HCT116 (cell line): ENCODE results near the gene FANCD2OS.

Experiments used
- CEBPB ChIP-seq: IDR thresholded peaks from 2 replicates; pipeline ENCODE4 v1.6.1; 2012; ENCODE audit warnings: low read depth
- CTCF ChIP-seq, 3 experiments: fragments of 200-600 bp in 1 of 3; sonication (generic) in 1 of 3; IDR thresholded peaks in 2 of 3; conservative IDR thresholded peaks in 1 of 3; 2 replicates each; pipeline ENCODE4 v1.5.1; 2012 to 2017; ENCODE audit warnings: low read depth in 2 of 3, low read length in 2 of 3, antibody characterized with exemption in 1 of 3, borderline replicate concordance in 1 of 3, control low read depth in 1 of 3, mild to moderate bottlenecking in 1 of 3, mixed read lengths in 1 of 3, mixed run types in 1 of 3, moderate library complexity in 1 of 3; ENCODE audit not compliant: insufficient read depth in 1 of 3
- EZH2phosphoT487 ChIP-seq: fragments of 200-600 bp; IDR thresholded peaks from 2 replicates; pipeline ENCODE4 v1.6.1; 2018; ENCODE audit warnings: antibody characterized with exemption, borderline replicate concordance
- MAX ChIP-seq: IDR thresholded peaks from 2 replicates; pipeline ENCODE4 v1.6.1; 2012
- POLR2A ChIP-seq: IDR thresholded peaks from 2 replicates; pipeline ENCODE4 v1.7.0; 2011; ENCODE audit warnings: borderline replicate concordance; ENCODE audit not compliant: insufficient read depth, insufficient read length; ENCODE audit errors: extremely low read depth
- POLR2AphosphoS5 ChIP-seq: IDR thresholded peaks from 2 replicates; pipeline ENCODE4 v1.6.1; 2011; ENCODE audit warnings: mild to moderate bottlenecking, low read depth, low read length, moderate library complexity
- SIN3A ChIP-seq: IDR thresholded peaks from 2 replicates; pipeline ENCODE4 v1.6.1; 2012; ENCODE audit warnings: low read depth
- YY1 ChIP-seq: IDR thresholded peaks from 2 replicates; pipeline ENCODE4 v1.6.1; 2011; ENCODE audit warnings: low read length, low read depth, moderate library complexity, mild to moderate bottlenecking; ENCODE audit not compliant: insufficient replicate concordance; ENCODE audit errors: extremely low read depth

- TF ChIP-seq POLR2A: no peak
- no peak for TF ChIP-seq EZH2phosphoT487
- TF ChIP-seq CTCF (IDR thresholded peaks at IDR 0.05 in 2 of 3, conservative IDR thresholded peaks at IDR 0.05 in 1 of 3; ENCODE audit: borderline replicate concordance in 1 of 3, insufficient read depth in 1 of 3, low read depth in 2 of 3, low read length in 2 of 3): no peak
- TF ChIP-seq YY1: no peak
- no peak for TF ChIP-seq MAX
- TF ChIP-seq POLR2AphosphoS5: no peak
- TF ChIP-seq CEBPB: no peak
- TF ChIP-seq SIN3A: no peak
Measured at GRCh38 chr3:10150987-10151386, 42.9 kb upstream of the FANCD2OS start.
